ENCODE data around the gene CLDN24. TPM values are rescaled to one million over a fixed set of nuclear protein-coding genes. Genes with fewer than 3 reads are reported as not detected.
A peak's percentile ranks its signal among the peaks of the same experiment; 100 is the strongest.

The CLDN24 gene
- total RNA-seq, 1 experiment from 2014 or later = not detected

DNA sequence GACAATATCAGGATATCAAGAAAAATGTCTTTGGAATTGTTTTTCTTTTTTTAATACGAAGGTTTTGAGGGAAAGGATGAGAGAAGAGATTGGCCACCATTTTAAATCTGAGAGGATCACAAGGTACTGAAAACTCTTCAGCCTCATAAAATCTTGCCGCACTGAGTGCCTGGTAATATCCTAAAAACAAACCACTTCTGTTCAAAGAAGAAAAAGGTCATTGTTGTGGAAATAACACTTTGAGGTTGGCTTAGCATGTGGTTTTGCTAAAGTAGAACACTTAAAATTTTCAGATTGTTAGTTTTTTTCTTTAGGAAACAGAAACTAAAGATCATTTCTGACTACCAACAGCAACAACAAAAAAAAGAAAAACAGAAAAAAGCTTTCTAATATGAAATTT lies 1.1 kb downstream of the CLDN24 start:
- no peak for DNase-seq (ENCODE audit: low read depth)

DNA sequence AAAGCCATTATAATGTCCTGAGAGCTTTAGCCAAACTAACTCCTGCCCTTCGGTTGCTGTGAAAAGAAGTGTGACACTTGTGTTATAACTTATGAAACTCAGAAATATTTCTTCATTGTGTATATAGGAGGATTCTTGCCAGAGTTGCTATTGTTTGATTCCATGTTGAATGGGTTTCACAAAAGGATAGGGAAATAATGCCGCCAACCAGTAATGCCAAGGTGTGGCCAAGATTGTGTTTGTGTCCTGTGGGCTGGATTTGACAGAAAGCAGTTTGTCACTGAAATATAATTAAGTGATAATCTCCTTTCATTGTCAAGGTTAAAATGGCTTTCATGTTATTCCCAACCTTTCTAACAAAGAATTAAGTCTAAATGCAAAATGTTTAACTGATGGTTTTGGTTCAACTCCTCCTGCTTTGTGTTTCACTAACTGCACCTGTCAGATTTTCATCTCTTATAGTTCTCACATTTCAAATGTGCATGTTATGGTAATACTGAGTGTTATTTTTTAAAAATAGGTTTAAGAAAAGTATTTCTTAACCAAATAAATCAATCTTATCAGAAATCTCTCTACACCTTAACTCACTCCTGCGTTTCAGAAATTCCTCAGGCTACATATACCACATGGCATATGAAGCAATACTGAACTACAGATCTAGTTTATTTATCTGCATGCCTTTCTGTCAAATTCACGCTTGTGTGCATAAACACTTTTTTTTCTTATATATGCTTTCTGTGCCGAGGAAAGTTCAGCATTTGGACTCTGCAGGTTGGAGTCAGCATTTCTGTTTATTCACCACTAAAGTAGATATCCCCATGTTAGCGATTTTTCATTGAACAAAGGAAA lies 1.8 kb downstream of the CLDN24 start, which contains the start of gene CLDN22:
Gene CLDN22, minus strand, starts transcription at position 66 of the 849 bp plus-strand sequence. Its CDS starts 58 bp downstream, at position 8.
- no peak for DNase-seq (ENCODE audit: low read depth)

DNA sequence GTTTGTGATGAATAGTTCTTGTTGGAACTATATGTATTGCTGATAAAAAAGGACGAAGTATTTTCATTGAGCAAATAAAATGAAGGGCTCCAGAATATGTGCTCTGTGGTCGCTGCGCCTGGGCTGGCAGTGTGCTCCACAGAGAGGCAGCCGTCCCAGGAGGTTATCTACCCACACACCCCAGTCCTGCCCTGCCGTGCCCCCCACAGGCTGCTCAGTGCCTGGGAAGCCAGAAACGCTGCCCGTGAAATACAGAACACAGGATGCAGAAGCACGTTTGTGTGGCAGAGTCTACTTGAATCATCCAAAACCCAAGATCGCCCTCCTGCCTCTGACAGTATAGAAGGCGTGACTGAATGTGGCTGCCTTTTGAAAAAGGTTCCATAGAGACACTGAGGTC lies 3.6 kb downstream of the CLDN24 start:
- no peak for DNase-seq (ENCODE audit: low read depth)

DNA sequence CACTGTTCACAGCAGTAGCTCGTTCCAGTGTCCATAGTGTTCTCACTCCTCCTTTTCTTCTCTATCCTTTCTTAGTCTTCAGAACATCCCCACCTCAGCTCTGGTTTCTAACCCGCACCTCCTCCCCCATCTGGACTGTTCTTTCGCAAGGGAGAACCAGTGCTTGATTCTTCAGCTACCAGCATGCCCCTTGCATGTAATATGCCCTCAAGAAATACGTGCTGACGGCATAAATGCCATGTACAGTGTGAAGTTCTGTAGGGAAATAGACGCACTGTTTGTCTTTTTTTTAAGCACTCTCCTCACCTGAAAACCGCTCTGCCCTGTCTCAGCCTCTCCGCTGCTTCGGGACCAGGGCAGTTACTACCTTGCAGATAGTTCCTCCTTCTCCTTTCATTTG lies 7.4 kb downstream of the CLDN24 start:
- no peak for DNase-seq (ENCODE audit: low read depth)

DNA sequence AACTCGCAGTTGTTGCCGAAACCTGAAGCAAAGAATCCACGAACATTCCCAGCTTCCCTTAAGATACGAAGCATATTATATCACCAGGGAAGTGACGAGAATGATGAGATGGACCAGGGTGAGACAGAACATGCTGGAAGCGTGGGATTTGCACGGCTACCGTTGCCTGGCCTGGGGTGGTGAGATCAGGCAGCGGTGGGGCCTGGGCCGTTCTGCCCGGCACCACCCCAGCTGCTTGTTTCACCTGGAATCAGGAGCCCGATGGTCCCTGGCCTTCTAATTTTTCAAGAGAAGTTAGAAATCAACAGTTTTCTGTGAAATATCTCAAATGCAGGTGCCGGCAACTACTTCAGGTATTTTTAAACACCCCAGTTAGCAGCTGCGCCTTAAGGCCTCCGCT lies 7.9 kb downstream of the CLDN24 start:
- DNase-seq (ENCODE audit: low read depth) = no peak

DNA sequence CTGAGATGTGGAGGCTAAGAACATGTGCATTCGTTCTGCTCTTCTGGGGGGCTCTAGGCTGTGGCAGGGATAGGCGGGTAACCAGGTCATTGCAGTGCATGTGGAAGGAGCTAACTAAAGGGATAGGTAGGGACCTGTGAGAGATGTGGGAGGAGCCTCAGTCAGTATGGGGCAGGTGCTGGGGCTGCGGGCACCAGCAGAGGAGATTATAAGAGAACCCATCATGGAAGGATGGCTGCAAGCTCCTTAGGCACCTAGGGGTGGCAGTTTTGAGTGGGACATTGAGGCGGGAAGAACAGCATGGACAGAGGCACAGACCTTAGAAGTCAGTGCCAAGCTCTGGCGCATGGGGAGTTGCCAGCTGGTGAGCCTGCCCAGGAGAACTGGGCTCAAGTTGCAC lies 9.4 kb downstream of the CLDN24 start:
- DNase-seq (ENCODE audit: low read depth) = no peak

DNA sequence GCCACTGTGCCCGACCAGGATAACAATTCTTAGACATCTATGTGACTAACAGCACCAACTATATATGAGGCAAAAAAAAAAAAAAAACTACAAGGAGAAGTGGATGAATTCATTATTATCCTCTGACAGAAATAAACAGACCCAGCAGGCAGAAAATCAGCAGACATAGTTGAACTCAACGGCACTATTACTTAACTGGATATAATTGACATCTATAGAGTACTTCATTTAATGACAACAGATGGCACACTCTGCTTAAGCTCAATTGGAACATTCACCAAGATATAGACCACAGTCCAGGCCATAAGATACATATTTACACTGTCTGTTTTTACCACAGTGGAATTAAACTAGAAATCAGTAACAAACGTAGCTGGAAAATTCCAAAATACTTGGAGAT lies 15.4 kb downstream of the CLDN24 start:
- DNase-seq (ENCODE audit: low read depth) = no peak

DNA sequence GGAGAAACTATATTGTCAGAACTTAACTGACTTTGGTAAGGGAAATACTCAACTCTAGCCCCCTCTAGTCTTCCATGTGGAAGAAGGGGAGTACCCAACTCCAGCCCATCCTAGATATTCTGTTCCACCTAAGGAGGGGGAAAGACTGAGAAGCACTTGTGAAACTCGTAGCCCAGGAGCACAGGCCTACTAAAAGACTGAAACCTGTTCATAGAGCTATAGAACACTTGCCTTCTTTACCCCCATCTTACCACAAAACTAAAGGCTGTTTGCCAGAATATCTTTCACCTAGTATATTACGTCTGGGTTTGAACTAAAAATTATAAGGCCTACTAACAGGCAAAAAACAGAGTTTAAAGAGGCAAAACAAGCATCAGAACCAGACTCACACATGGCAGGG lies 17.7 kb downstream of the CLDN24 start:
- DNase-seq (ENCODE audit: low read depth) = no peak

DNA sequence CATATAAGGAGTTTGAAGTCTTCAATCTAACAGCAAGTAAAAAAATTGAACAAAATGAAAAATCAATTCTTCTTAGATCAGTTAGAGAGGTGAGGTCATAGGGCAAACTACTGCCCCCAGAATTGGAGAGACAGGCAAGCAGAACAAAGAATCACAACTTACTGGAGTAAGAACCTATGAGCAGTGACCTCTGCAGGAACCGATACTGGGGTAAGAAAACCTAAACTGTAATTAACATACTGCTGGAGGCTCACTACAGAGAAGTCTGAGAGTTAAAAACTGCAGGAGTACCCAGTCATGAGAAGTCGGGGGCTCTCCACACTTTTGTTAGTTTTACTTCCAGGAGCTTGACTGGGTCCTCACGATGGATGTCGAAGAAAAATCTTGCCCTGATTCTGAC lies 18.2 kb downstream of the CLDN24 start:
- no peak for DNase-seq (ENCODE audit: low read depth)

DNA sequence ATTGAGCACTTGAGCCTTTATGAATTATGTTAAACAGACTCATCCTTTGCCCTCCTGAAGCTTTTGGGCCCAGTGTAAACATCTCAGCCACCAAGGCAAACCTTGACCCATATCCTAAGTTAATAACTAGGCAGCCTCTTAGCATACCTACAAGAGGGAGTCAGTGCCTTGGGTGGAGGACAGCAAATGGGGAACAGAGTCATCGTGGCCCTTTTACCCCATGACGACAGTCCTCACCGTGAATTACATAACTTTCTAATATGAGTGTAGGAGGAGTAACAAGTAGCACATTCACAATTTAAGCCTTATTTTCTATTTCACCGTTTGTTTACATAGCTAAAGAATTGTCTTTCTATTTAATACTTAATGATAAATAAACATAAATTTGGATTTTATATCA lies 18.9 kb downstream of the CLDN24 start:
- no peak for DNase-seq (ENCODE audit: low read depth)

DNA sequence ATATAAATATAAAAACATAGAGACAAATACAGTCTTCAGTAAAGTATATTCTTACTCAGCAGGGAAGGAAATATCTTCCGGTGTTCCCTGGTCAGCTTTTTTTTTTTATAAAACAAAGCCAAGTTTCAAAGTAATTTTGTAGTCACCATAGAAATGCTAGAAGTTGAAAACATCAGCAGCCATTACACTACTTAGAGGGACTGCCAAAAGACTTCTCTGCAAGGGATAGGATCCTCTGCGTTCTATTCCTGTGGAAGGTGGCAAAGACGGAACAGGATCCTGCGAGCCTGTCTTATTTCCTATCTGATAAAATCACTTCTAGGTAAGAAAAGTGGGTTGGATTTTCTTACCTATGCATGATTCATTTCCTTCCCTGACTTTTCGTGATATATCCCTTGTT lies 21.6 kb downstream of the CLDN24 start:
- DNase-seq (ENCODE audit: low read depth) = no peak

DNA sequence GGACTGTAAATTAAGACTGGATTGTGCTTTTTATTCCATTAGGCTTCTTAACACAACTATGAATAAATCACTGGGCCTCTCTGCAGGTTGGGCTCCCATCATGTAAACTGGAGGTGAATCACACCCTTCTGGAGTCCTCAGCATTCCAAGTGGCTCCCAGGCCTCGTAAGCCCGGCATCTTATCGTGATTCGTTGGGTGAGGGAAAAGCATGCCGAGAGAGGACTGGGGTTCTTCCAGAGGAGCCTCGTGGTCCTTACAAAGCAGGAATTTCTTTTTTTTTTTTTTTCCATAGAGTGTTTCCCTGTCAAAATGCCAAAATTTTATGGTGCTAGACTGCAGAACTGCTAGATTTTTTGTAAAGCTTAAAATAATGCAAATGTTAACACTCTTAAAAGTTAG lies 22.2 kb downstream of the CLDN24 start:
- DNase-seq (ENCODE audit: low read depth) = no peak

DNA sequence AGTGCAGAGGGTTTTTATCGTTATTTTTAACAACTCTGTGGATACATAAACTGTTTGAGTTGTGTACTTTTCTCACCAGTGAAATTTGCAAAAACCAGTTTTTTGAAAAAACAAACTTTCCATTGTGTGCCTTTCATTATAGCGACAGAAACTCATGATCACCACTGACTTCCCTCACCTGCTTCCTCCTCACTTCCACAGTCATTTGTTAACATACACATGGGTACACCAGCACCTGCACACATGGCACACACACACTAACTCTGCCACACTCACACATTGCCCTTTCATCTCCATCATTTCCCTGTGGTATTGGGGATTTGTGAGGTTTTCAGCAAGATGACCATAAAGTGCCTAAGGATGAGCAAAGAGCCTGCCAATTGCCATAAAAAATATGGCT lies 22.8 kb downstream of the CLDN24 start:
- DNase-seq (ENCODE audit: low read depth) = no peak

DNA sequence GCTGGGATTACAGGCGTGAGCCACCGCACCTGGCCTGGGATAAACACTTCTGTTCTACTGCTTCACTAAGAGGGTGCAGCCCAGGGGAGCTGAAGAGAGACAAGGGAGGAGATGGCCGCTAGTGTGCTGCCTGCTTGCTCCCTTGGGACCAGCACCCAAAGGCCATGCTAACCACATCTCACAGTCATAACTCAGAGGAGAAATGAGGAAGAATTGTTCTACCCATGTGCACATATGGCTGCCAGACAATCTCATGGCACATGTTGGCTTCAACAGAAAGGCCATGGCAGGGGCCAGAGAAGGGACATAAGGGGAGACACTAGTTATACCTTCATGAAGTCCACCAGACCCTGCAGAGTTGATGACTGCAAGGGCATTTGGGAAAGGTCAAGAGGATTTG lies 24.6 kb downstream of the CLDN24 start:
- no peak for DNase-seq (ENCODE audit: low read depth)

DNA sequence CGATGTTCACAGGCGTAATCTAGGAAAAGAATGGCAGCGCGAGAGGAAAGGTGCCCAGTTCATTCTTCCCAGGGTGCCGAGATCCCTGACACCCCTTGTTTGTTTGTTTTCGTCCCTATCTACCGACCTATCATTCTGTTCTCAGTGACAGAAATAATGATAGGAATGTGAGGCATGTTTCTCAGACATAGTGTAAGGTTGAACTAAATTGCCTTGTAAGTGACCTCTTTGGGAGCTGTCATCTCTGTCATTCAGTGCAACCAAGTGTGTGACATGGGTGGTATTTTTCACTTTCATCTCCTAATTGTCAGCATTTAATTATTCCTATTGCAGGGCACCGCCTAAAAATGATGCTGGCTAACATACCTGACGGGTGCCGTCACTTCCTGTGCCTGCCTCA lies 26.5 kb downstream of the CLDN24 start:
- no peak for DNase-seq (ENCODE audit: low read depth)

DNA sequence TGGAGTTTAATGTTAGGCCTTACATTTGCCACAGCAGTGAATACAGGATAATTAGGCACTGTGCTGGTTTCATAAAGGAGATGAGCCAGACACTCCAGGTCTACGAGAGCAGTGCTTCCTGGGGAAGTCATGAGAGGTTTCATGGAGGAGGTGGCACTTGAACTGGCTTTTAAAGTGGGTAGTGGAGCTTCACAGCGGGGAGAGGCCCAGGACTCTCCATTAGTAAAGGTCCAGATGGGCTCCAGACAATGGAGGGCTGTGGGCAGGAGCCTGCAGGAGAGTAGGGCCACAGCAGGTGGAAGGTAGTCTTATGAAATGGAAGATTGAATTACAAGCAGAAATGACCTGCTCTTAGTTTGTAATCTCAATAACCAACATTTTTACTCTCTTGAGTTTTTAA lies 31.2 kb downstream of the CLDN24 start:
- no peak for DNase-seq (ENCODE audit: low read depth)

DNA sequence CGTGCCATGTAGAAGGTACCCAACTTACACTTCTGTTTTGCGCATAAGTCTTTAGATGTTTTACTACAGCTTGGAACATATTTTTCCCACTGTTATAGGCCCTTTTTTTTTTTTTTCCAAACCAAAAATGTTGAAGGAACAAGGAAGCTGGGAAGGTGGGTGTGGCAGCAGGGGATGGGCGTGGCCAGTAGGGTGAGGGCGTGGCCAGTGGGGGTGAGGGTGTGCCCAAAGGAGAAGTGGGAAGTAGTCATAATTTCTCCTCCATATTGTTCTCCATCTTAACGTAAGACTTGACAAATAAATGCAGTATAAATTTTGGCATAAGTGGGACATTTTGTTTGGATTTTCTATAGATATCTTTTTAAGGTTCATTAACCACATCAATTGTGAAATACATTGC lies 32.5 kb downstream of the CLDN24 start:
- DNase-seq (ENCODE audit: low read depth) = peak; percentile 3

DNA sequence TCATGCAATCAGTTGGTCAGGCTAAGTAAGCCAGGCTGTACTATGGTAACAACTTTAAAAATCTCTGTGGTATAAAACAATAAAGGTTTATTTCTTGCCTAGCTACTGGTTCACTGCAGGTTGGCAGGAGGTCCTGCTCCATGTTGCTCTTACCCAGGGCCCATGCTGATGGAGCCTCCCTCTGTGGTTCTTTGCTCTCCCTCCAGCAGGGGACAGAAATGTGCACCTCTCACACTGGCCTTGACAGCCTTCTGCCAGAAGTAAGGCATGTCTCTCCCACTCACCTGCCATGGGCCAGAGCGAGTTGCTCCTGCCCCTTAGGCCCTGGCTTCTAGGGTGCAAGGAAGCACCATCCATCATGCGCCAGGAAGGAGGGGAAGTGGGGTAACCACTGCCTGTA lies 33.3 kb downstream of the CLDN24 start:
- DNase-seq (ENCODE audit: low read depth) = no peak

DNA sequence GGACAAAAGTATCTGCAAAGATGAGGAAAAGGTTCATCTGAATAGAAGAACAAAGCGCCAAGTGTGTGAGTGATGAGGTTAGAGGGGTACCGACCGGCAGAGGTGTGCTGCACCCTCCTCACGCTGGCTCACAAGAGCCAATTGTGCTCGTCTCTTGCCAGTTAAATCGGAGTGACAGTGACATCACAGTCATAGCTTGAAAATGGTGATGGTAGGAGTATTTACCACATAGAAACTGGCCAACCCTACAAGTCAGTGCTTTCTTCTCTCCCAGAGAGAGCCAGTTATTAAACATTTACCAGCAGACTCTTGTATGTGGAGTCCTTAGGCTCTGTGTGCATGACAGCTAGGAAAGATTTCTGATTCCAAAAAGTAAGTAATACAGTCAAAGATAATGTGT lies 34.5 kb downstream of the CLDN24 start:
- DNase-seq (ENCODE audit: low read depth) = no peak

DNA sequence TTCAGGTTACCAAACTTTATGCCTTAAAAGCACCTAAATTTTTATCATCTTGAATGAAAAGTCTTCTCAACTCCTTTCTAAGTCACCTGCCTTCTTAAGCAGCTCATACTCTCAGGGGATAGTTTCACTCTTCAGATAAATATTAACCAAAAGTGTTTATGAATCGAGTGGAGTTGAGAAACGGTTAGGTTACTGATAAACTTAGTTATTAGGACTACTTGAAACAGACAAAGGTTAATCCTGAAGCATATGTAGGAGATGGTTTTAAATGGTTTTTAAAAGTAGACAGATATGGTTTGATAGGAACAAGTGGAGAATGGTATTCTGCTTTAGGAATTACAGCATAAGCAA lies 34.9 kb downstream of the CLDN24 start:
- DNase-seq (ENCODE audit: low read depth) = no peak

DNA sequence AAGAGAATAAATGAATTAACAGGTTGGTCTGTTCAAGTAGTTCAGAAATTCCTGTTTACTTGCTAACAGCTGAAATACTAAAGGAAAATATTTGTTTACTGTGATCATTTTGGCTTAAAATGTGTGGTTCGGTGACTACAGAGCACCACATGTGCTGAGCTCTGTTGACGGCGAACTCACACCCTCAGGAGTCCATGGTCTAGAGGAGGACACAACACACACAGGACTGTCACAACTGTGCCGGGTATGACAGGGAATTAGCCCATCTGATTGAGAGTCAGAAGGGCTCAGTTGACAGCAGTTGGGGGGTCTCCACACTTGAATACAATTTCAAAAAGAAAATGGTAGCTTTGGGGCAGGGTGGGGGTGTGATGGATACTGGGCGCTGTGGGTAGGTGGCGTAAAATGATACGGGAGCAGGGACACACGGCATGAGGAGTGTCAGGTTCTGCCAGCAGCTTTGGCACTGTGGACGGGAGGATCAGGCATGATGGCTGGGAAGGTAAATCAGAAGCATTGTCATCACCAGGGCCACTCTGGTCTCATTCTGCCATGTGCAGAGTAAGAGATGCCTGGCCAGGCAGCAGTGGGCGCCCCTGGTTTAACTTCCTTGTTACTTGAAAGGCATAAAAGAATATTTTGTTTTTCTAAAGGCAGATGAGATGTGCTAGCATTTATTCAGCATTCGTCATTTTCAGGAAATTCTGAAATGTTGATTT lies 35.5 kb downstream of the CLDN24 start:
- DNase-seq (ENCODE audit: low read depth) = no peak

DNA sequence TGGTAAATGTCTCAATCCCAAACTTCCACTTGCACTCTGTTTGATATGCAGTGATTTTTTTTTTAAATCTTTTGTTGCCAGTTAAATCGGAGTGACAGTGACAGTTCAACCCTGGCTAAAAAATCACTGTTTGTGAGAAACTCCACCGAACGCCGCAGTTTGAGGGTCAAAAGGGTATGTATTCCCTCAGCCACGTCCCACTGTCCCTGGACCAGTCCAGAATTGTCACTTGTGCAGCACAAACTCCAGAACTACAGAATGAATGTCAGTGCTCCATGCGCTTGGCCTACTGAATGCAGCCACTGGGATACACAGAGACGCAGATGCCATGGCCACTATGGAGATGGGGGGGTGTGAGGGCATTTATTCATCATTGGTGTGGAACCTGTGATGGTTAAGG lies 36.3 kb downstream of the CLDN24 start:
- no peak for DNase-seq (ENCODE audit: low read depth)

DNA sequence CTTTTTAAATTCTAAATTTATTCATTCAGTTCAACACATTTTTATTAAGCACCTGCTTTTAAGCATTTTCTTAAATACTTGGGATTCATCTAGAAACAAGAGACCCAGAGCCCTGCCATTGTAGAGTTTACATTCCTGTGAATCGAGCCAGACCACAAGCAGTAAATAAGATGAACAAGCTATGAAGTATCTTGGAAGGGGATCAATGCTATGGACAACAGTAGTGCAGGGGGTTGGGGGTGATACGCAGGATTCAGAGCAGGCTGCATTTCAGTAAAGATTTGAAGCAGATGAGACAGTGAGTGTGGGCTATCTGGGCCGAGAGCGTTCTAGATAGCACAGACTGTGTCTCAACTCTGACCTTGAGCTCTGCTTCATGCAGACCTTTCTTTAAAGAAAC lies 37.3 kb downstream of the CLDN24 start:
- DNase-seq (ENCODE audit: low read depth) = no peak

Data from RPMI7951 (cell line).